GM12875 (cell line): Measurements from ENCODE around the gene C3orf18.

Source experiments
- H3K4me3 ChIP-seq: one replicate; pipeline ENCODE4 v1.5.1; 2011; ENCODE audit warnings: low read depth, low read length, control low read depth
- CTCF ChIP-seq: IDR thresholded peaks from 2 replicates; pipeline ENCODE4 v1.5.1; 2011; ENCODE audit warnings: low read depth, mild to moderate bottlenecking, control low read depth, inconsistent platforms, low read length, moderate library complexity, borderline replicate concordance; ENCODE audit not compliant: insufficient read depth

Gene C3orf18

DNA sequence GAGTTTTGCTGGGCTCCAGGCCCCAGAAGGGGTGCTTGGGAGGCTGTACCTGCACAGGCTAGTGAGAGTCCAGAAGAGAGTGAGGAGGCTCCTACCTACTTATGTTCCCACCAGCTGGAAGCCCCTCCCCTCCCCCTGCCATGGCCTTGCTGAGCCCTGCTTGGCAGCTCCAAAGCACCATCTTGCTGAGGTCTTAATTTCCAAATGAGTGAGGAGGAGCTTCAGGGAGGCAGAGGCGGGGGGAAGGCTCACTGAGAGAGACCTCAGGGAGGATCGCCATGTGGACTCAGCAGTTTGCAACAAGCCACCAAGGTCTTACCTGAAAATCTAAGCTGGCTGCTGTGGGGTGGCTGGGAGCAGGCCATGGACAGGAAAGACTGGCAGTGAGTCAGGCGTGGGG lies 55.4 kb downstream of the C3orf18 start:
- TF ChIP-seq CTCF, result no peak
- H3K4me3 ChIP-seq, result no peak overlapping the region

DNA sequence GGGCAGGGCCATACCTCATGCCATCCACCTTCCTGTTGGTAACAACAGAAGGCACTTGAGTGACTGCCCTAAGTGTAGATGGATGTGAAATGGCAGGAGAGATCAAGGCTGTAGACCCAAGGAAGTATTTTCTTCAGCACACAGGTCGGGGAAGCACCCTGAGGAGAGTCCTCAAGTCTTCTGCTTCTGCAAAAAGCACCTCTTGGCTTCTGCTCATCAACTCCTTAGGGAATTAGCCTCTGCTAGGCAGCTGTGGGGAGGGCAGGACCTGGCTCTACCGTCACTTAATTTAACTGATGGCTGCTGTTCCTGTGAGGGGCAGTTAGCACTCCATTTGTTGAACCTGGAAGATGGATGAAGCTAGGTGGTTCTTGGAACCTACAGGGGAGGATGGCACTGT lies 57.2 kb downstream of the C3orf18 start:
- no peak overlapping the region for H3K4me3 ChIP-seq
- no peak for TF ChIP-seq CTCF

DNA sequence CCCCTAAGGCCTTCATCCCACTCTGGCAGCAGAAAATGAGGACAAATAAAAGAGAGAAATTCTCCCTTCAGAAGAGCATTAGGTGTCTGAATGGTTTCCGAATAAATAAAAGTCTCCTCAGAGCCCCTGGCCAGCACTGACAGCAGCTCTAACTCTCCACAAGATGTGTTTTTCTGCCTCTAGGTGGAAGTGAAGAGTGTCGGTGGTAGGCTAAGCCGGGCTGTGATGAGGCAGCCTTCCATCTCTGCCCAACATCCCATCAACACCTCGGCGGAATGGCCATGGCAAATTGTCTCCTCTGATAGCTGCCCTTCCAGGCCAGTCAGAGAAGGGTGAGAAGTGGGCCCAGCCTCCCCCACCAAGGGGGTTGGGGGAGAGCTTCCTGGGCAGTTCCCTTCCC lies 57.8 kb downstream of the C3orf18 start:
- H3K4me3 ChIP-seq, result no peak overlapping the region
- no peak for TF ChIP-seq CTCF

DNA sequence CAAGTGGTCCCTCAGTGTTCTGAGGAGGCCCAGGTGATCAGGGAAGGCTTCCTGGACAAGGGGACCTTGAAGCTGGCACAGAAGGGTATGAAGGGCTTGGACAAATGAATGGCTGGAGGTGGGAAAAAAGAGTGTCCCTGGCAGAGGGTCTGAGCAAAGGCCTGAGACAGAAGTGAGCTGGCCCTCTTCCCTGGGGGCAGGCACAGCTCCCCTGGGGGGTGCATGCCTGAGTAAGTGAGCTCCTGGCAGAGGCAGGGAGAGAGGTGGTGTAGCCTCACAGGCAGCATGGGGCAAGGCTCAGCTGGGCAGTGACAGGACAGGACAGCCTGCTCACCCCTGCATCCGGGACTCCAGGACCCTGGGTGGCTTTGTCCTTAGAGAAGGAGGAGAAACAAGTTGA lies 58.7 kb downstream of the C3orf18 start:
- no peak for TF ChIP-seq CTCF
- no peak overlapping the region for H3K4me3 ChIP-seq
